Common myeloid progenitor, CD34-positive (primary cell): Measurements from ENCODE around the gene ARHGAP25.

ENCODE experiments used
- CTCF ChIA-PET: fragments of 350-600 bp; sonication (Branson Sonifier 250); formaldehyde crosslinking; loops from one replicate; lab custom pipeline; 2021; ENCODE audit warnings: antibody characterized with exemption; lab: Charles Lee
- POLR2A ChIA-PET: fragments of 350-600 bp; sonication (Branson Sonifier 250); formaldehyde crosslinking; loops from one replicate; lab custom pipeline; 2021; ENCODE audit warnings: antibody characterized with exemption; lab: Charles Lee
- DNase-seq, 3 donors: peaks; one replicate each; pipeline versions ENCODE4 v3.0.0 to v3.0.0-alpha.2; 2013
- H3K27ac ChIP-seq, 2 experiments: 1 replicate in 1 of 2; 2 replicates in 1 of 2; pipeline ENCODE4 v1.7.0; 2013; ENCODE audit warnings: inconsistent platforms in 2 of 2, low read length in 2 of 2, mild to moderate bottlenecking in 2 of 2, low read depth in 1 of 2, moderate library complexity in 1 of 2; ENCODE audit not compliant: severe bottlenecking in 2 of 2, insufficient read depth in 1 of 2, poor library complexity in 1 of 2
- H3K27me3 ChIP-seq, 5 experiments: replicated peaks in 2 of 5; 1 replicate in 3 of 5; 2 replicates in 2 of 5; pipeline versions ENCODE4 v1.6.1 to v1.7.0; 2013; ENCODE audit warnings: low read length in 4 of 5, mild to moderate bottlenecking in 2 of 5, moderate library complexity in 2 of 5, inconsistent platforms in 1 of 5; ENCODE audit not compliant: insufficient read depth in 5 of 5, control insufficient read depth in 4 of 5
- H3K36me3 ChIP-seq, 4 experiments: 1 replicate in 2 of 4; 2 replicates in 2 of 4; pipeline versions ENCODE4 v1.6.1 to v1.7.0; 2013; ENCODE audit warnings: low read length in 3 of 4, control low read depth in 1 of 4, mild to moderate bottlenecking in 1 of 4; ENCODE audit not compliant: control insufficient read depth in 4 of 4, insufficient read depth in 4 of 4
- H3K4me1 ChIP-seq, 4 experiments: 1 replicate in 3 of 4; 2 replicates in 1 of 4; pipeline versions ENCODE4 v1.6.1 to v1.7.1; 2013; ENCODE audit warnings: low read length in 3 of 4, mild to moderate bottlenecking in 3 of 4, control low read depth in 1 of 4, inconsistent platforms in 1 of 4, moderate library complexity in 1 of 4; ENCODE audit not compliant: control insufficient read depth in 4 of 4, insufficient read depth in 4 of 4; ENCODE audit errors: control extremely low read depth in 1 of 4
- H3K4me3 ChIP-seq, 7 experiments: 1 replicate in 4 of 7; 2 replicates in 3 of 7; pipeline versions ENCODE4 v1.5.1 to v1.7.0; 2013; ENCODE audit warnings: mild to moderate bottlenecking in 7 of 7, low read length in 6 of 7, moderate library complexity in 6 of 7, inconsistent platforms in 2 of 7, low read depth in 2 of 7, control low read depth in 1 of 7; ENCODE audit not compliant: insufficient read depth in 4 of 7, control insufficient read depth in 1 of 7; ENCODE audit errors: extremely low read depth in 1 of 7
- H3K9me3 ChIP-seq, 5 experiments: 1 replicate in 4 of 5; 2 replicates in 1 of 5; pipeline versions ENCODE4 v1.6.1 to v1.7.1; 2013; ENCODE audit warnings: low read length in 4 of 5, mild to moderate bottlenecking in 2 of 5, inconsistent platforms in 1 of 5, low read depth in 1 of 5, moderate library complexity in 1 of 5; ENCODE audit not compliant: control insufficient read depth in 4 of 5, insufficient read depth in 2 of 5; ENCODE audit errors: control extremely low read depth in 1 of 5
- WGBS: methylation state at CpG from one replicate; pipeline ENCODE4 v1.1.5; 2013; ENCODE audit not compliant: insufficient coverage; 5-methylcytosine and 5-hydroxymethylcytosine counted together

Gene ARHGAP25

DNA sequence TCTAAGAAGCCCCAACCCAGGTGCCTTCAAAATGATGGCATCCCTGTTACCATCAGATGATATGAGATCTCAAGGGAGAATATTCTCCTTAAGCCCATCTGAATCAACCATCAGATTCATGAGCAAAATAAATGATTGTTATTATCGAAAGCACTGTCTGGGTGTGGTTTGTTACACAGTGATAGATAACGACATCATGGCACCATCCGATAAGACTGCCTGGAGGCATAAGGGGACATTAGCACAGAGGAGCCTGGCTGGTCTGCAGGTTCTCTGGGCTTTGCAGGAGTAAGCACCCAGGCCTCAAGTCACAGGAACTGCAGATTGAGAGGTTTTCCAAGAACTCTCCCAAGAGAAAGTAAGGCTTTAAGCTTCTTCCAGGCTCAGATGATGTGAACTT is 120.9 kb downstream of the ARHGAP25 start:
- no peaks in the 10 kb centered on the region for H3K27me3 ChIP-seq
- no peak for DNase-seq
- no peaks in the 10 kb centered on the region for H3K9me3 ChIP-seq
- no peak overlapping the region for H3K27ac ChIP-seq
- peaks cover 0 to 28% (median 11%) of the 10 kb centered on the region in 4 experiments for H3K4me1 ChIP-seq
- ChIA-PET POLR2A (no interaction called here), CTCF (interaction anchor here (1.2 to 3.2 kb wide), 2 partner anchors 11 to 159 kb away, joined by 3 to 11 read pairs; no protein-coding TSS in a partner anchor)
- H3K4me3 ChIP-seq: no peak overlapping the region
- 91% methylated on average over 3 of the region's 3 CpGs for WGBS
- no peaks in the 10 kb centered on the region for H3K36me3 ChIP-seq

DNA sequence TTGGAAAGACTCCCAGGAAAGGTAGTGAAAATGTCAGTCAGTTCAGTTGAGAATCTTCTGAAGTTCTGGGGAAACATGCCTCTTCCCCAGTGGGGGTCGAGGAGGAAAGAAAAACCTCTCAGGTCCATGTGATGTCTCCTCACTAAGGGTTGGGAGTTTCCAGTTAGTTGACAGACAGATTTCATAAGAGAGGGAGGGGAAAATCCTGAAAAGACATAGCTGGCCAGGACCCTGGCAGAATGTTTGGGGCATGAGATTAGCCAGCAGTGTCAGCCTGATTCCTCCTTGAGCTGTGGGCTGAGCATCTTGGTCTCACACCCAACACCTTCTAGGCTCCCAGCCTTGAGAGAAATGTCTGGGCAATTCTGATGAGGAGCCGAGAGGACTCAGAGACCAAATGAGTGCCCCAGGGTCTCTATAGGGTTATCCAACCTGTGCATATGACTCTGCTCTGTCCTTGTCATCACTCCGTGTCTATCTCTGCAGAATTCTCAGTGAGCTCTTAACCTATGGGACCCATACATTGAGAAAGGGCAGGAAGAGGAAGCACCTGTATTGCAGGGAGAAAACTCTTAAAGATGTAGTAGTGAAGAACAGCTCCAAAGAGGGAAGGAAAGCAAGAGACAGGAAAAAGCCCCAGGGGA is 122.7 kb downstream of the ARHGAP25 start:
- no peak overlapping the region for H3K4me3 ChIP-seq
- peaks cover 4 to 43% (median 20%) of the 10 kb centered on the region in 4 experiments for H3K4me1 ChIP-seq
- H3K36me3 ChIP-seq: no peaks in the 10 kb centered on the region
- H3K9me3 ChIP-seq: no peaks in the 10 kb centered on the region
- CTCF ChIA-PET: interaction anchor here (1.2 to 4.1 kb wide), 4 partner anchors 10 to 68 kb away, joined by 4 to 23 read pairs (median 6); no protein-coding TSS in a partner anchor
- WGBS: 95% methylated on average over 3 of the region's 3 CpGs
- POLR2A ChIA-PET: no interaction called here
- H3K27ac ChIP-seq: no peak overlapping the region
- no peaks in the 10 kb centered on the region for H3K27me3 ChIP-seq
- no peak for DNase-seq

DNA sequence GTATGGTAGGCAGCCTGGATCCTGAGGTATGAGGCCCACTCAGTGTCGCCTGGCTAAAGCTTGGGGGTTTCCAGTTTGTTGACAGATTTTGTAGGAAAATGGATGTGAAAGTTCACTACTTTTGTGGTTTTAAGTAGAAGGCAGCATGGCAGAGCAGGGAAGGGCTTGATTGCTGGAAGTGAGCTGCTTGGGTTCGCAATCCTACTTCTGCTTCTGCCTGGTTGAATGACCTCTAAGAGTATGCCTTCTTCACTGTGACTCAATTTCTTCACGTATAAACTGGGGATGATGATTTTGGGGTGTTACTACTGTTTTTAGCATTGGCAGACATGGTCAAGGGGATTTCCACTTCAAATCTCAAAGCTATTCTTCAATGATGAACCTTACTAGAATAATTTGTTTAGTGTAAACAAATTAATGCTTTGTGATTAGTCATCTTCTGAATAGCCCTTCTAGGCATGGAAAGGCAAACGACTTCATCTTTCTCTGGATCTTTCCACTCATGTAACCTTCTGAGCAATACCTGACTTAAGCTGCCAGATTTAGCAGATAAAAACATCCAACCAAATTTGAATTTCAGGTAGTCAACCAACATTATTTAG is 123.3 kb downstream of the ARHGAP25 start:
- peaks cover 4 to 43% (median 20%) of the 10 kb centered on the region in 4 experiments for H3K4me1 ChIP-seq
- no peaks in the 10 kb centered on the region for H3K27me3 ChIP-seq
- 81% methylated on average over 2 of the region's 4 CpGs for WGBS
- CTCF ChIA-PET: interaction anchor here (1.2 to 4.1 kb wide), 4 partner anchors 10 to 67 kb away, joined by 4 to 23 read pairs (median 6); no protein-coding TSS in a partner anchor
- no peak overlapping the region for H3K4me3 ChIP-seq
- no peak for DNase-seq
- no peak overlapping the region for H3K27ac ChIP-seq
- H3K9me3 ChIP-seq: no peaks in the 10 kb centered on the region
- POLR2A ChIA-PET: no interaction called here
- H3K36me3 ChIP-seq: no peaks in the 10 kb centered on the region

- no peak for DNase-seq
- H3K4me3 ChIP-seq: no peak overlapping the region
- peaks cover 4 to 43% (median 21%) of the 10 kb centered on the region in 4 experiments for H3K4me1 ChIP-seq
- H3K9me3 ChIP-seq: no peaks in the 10 kb centered on the region
- CTCF ChIA-PET: interaction anchor here (0.8 to 4.1 kb wide), 5 partner anchors 8 to 59 kb away, joined by 3 to 23 read pairs (median 3); no protein-coding TSS in a partner anchor
- no peaks in the 10 kb centered on the region for H3K27me3 ChIP-seq
- WGBS: 100% methylated on average over 3 of the region's 3 CpGs
- no peaks in the 10 kb centered on the region for H3K36me3 ChIP-seq
- no peak overlapping the region for H3K27ac ChIP-seq
- POLR2A ChIA-PET: no interaction called here
These were observed 125.5 kb downstream of the ARHGAP25 start for GRCh38 chr2:68860111-68860510.

DNA sequence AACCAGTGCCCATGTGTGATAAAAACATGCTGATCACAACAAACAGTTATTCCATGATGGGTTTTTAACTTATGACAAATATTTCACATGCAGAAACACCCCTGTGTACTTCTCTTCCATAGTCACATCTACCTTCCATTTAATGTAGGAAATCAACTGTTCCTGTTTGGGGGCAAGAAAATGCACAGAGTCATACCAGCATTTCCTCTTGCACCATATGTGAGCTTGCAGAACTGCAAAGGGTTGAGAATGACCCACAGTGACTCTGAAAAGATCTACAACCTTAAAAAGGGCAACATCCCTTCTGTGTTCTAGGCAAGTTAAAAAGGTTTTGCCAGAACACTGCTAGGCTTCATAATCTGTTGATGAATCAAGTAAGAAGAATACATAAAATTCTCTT is 126.7 kb downstream of the ARHGAP25 start:
- CTCF ChIA-PET: interaction anchor here (1.1 to 4.1 kb wide), 3 partner anchors 10 to 25 kb away, joined by 3 to 23 read pairs (median 5); no protein-coding TSS in a partner anchor
- no peak overlapping the region for H3K27ac ChIP-seq

DNA sequence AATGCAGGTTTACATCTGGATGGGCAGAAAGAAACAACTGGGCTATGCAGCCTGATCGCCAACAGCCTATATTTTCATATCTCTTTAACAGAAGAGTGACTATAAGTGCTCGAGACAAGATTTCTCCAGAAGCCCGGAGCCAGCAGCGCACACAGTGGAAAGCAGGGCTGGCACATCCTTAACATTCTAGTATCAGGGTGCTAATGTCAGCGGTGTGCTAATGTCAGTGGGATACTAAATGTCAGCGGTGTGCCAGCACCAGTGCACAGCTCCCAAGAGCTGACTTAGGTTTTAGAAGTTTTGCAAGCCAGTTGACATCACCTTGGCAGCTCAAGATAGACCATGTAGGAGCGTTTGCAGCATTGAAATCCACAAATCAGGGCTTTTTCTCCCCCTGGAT is 128.3 kb downstream of the ARHGAP25 start:
- 97% methylated on average over 7 of the region's 7 CpGs for WGBS
- ChIA-PET POLR2A (no interaction called here), CTCF (interaction anchor here (0.7 to 1.5 kb wide), 3 partner anchors 15 to 62 kb away, joined by 3 to 4 read pairs (median 3); no protein-coding TSS in a partner anchor)
- Histone ChIP-seq H3K9me3 (no peaks in the 10 kb centered on the region), H3K27ac (no peak overlapping the region), H3K4me3 (no peak overlapping the region), H3K4me1 (peaks cover 4 to 38% (median 19%) of the 10 kb centered on the region in 4 experiments), H3K36me3 (no peaks in the 10 kb centered on the region), H3K27me3 (no peaks in the 10 kb centered on the region)
- no peak for DNase-seq

More for the DNA sequence above, 126.7 kb downstream of the ARHGAP25 start:
- H3K4me1 ChIP-seq: peaks cover 4 to 43% (median 21%) of the 10 kb centered on the region in 4 experiments
- no peaks in the 10 kb centered on the region for H3K27me3 ChIP-seq
- H3K9me3 ChIP-seq: no peaks in the 10 kb centered on the region
- H3K4me3 ChIP-seq: no peak overlapping the region
- peak; percentile 14 to 81 (median 73) for DNase-seq
- no peaks in the 10 kb centered on the region for H3K36me3 ChIP-seq
- POLR2A ChIA-PET: no interaction called here

GRCh38 chr2:68863996-68864395 is 129.4 kb downstream of the ARHGAP25 start:
- Histone ChIP-seq H3K36me3 (no peaks in the 10 kb centered on the region), H3K9me3 (no peaks in the 10 kb centered on the region), H3K27me3 (no peaks in the 10 kb centered on the region), H3K4me3 (no peak overlapping the region), H3K4me1 (peaks cover 4 to 27% (median 14%) of the 10 kb centered on the region in 4 experiments), H3K27ac (no peak overlapping the region)
- CTCF ChIA-PET: no interaction called here
- POLR2A ChIA-PET: no interaction called here
- no peak for DNase-seq
- no CpG with 5 or more reads among the region's 2 CpGs for WGBS
